AG20443 (cell line): ENCODE measurements around the gene MED9.

Source experiments
- DNase-seq: peaks from one replicate; pipeline ENCODE4 v3.0.0; 2012; ENCODE audit warnings: low spot score, mixed read lengths

MED9 gene

GRCh38 chr17:17538417-17539391 lies 61.9 kb downstream of the MED9 start:
- no peak for DNase-seq

DNA sequence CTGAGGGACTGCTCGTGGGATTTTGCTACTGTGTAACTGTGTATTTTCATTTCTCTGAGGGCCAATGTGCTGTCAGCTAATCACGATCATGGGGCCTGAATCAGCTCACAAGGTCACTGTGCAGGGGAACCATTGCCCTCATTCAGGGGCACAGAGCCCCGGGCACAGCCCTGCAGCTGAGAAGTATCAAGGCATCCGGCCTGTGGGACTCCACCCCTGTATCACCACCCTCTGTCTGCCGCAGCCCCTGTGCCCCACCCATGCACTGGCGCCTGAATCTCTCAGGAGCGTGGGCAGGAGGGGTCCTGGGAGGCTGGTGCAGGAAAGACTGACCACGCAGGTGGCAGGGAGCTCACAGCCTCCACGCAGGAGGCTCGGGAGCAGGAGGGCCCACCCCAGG lies 62.8 kb downstream of the MED9 start:
- no peak for DNase-seq

DNA sequence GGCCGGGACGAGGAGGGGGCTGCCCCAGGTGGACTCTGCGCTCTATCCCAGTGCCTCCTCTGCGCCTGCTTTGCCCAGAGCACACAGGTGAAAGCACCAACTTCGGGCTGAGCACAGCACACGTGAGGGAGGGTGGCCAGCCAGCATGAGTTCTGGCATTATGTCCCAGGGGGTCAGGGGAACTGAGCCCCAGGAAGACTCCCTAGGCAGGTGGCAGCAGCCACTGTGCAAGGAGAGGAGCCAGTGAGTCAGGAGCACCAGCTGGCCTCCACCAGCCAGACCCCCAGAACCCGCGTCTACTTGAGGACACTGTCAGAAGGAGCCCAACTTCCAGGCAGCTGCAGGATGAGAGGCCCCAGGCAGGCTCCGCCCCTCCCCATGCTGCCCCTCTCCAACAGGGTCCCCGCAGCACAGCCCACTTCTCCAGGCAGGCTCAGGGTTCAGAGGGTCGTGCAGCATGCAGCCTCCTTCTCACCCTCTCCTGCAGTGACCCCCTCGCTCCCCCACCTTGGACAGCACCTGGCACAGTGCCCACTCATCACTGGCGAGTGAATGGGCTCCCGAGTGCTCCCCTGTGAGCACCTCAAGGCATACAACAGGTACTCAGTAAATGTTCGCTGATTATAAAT lies 63.6 kb downstream of the MED9 start:
- DNase-seq: no peak

GRCh38 chr17:17540935-17541639 lies 64.3 kb downstream of the MED9 start:
- no peak for DNase-seq

GRCh38 chr17:17541640-17542001 lies 64.8 kb downstream of the MED9 start:
- no peak for DNase-seq
